ENCODE results near the gene DNAI4.

DNA sequence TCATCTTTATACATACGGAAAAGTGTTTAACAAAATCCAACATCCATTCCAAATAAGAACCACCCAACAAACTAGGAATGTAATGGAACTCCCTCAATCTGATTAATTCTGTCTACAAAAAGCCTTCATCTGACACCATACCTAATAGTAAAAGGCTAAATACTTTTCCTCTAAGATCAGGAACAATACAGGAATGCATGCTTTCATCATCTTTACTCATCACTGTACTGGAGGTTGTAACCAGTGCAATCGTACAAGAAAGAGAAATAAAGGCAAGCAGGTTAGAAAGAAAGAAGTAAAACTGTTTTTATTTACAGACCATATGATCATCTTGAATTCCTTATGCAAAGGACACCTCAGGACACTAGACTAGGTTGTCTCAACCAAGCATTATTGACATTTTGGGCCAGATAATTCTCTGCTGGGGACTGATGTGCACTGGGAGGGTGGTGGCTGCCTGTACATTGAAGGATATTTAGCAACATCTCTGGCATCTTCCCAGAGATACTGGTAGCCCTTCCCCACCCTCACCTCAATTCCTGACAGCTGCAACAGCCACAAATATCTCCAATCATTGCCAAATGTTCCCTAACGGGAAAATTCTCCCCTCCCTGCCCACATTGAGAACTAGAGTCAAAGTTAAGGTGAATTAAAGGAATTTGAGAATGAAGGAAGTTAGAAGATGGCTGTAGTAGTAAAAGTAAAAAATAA is 93.0 kb downstream of the DNAI4 start:
- TF ChIP-seq, protein P1, sequence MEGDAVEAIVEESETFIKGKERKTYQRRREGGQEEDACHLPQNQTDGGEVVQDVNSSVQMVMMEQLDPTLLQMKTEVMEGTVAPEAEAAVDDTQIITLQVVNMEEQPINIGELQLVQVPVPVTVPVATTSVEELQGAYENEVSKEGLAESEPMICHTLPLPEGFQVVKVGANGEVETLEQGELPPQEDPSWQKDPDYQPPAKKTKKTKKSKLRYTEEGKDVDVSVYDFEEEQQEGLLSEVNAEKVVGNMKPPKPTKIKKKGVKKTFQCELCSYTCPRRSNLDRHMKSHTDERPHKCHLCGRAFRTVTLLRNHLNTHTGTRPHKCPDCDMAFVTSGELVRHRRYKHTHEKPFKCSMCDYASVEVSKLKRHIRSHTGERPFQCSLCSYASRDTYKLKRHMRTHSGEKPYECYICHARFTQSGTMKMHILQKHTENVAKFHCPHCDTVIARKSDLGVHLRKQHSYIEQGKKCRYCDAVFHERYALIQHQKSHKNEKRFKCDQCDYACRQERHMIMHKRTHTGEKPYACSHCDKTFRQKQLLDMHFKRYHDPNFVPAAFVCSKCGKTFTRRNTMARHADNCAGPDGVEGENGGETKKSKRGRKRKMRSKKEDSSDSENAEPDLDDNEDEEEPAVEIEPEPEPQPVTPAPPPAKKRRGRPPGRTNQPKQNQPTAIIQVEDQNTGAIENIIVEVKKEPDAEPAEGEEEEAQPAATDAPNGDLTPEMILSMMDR (IDR thresholded peaks at IDR 0.05): no peak
- TF ChIP-seq, protein P2, sequence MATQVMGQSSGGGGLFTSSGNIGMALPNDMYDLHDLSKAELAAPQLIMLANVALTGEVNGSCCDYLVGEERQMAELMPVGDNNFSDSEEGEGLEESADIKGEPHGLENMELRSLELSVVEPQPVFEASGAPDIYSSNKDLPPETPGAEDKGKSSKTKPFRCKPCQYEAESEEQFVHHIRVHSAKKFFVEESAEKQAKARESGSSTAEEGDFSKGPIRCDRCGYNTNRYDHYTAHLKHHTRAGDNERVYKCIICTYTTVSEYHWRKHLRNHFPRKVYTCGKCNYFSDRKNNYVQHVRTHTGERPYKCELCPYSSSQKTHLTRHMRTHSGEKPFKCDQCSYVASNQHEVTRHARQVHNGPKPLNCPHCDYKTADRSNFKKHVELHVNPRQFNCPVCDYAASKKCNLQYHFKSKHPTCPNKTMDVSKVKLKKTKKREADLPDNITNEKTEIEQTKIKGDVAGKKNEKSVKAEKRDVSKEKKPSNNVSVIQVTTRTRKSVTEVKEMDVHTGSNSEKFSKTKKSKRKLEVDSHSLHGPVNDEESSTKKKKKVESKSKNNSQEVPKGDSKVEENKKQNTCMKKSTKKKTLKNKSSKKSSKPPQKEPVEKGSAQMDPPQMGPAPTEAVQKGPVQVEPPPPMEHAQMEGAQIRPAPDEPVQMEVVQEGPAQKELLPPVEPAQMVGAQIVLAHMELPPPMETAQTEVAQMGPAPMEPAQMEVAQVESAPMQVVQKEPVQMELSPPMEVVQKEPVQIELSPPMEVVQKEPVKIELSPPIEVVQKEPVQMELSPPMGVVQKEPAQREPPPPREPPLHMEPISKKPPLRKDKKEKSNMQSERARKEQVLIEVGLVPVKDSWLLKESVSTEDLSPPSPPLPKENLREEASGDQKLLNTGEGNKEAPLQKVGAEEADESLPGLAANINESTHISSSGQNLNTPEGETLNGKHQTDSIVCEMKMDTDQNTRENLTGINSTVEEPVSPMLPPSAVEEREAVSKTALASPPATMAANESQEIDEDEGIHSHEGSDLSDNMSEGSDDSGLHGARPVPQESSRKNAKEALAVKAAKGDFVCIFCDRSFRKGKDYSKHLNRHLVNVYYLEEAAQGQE (IDR thresholded peaks at IDR 0.05; ENCODE audit: low read depth, low read length): no peak
- TF ChIP-seq POLR2AphosphoS5 (IDR thresholded peaks at IDR 0.05; ENCODE audit: low read depth, low read length): no peak
- TF ChIP-seq JUND (IDR thresholded peaks at IDR 0.05): no peak
- no peak for TF ChIP-seq EZH2phosphoT487 (IDR thresholded peaks at IDR 0.05; ENCODE audit: borderline replicate concordance, low read depth)
- no peak for TF ChIP-seq FOSL2 (IDR thresholded peaks at IDR 0.05; ENCODE audit: borderline replicate concordance, low read depth)
- no peak for TF ChIP-seq CHD2 (IDR thresholded peaks at IDR 0.05; ENCODE audit: low read length, partially characterized antibody)
- TF ChIP-seq YY1 (IDR thresholded peaks at IDR 0.05; ENCODE audit: low read depth): no peak
- no peak for TF ChIP-seq FOXM1 (IDR thresholded peaks at IDR 0.05; ENCODE audit: low read depth)
- TF ChIP-seq EP300 (IDR thresholded peaks at IDR 0.05; ENCODE audit: borderline replicate concordance in 1 of 2, low read depth in 1 of 2, low read length in 1 of 2): no peak
- no peak for TF ChIP-seq MXI1 (IDR thresholded peaks at IDR 0.05; ENCODE audit: low read depth, low read length)
- TF ChIP-seq USF1 (IDR thresholded peaks at IDR 0.05; ENCODE audit: borderline replicate concordance, low read depth): no peak
- no peak for TF ChIP-seq TAF1 (IDR thresholded peaks at IDR 0.05; ENCODE audit: borderline replicate concordance, low read depth, low read length)
